Breast epithelium (tissue), 4 donors: ENCODE data around the gene PLCB3. TPM values are rescaled to one million over a fixed set of nuclear protein-coding genes. Genes with fewer than 3 reads are reported as not detected.
A peak's percentile ranks its signal among the peaks of the same experiment; 100 is the strongest.

Source experiments
- DNase-seq, 2 donors: peaks; one replicate each; pipeline ENCODE4 v3.0.0-alpha.2; 2019; ENCODE audit warnings: low spot score in 2 of 2
- H3K27ac ChIP-seq, 2 donors: fragments of 200-600 bp; sonication (generic) in 1 of 2; one replicate each; pipeline ENCODE4 v1.5.1; 2016 to 2019; ENCODE audit warnings: mild to moderate bottlenecking in 1 of 2
- H3K27me3 ChIP-seq, 2 donors: fragments of 200-600 bp; sonication (generic) in 1 of 2; one replicate each; pipeline versions ENCODE4 v1.5.1 to v1.6.0; 2017 to 2019; ENCODE audit warnings: control low read depth in 1 of 2, mild to moderate bottlenecking in 1 of 2
- H3K36me3 ChIP-seq: fragments of 200-600 bp; one replicate; pipeline ENCODE4 v1.5.1; 2019
- H3K4me1 ChIP-seq, 2 donors: fragments of 200-600 bp; sonication (generic); one replicate each; pipeline ENCODE4 v1.5.1; 2016 to 2019; ENCODE audit warnings: control low read depth in 1 of 2
- H3K4me3 ChIP-seq, 3 donors: fragments of 200-600 bp; sonication (generic); 1 replicate in 2 of 3; 2 replicates in 1 of 3; pipeline ENCODE4 v1.5.1; 2016 to 2019; ENCODE audit warnings: mild to moderate bottlenecking in 3 of 3, moderate library complexity in 2 of 3
- H3K9me3 ChIP-seq, 2 donors: fragments of 200-600 bp; sonication (generic) in 1 of 2; one replicate each; pipeline ENCODE4 v1.5.1; 2016 to 2019; ENCODE audit warnings: control low read depth in 1 of 2
- POLR2A ChIP-seq: fragments of 450-650 bp; IDR thresholded peaks from one replicate; pipeline ENCODE4 v1.6.1; 2016; ENCODE audit warnings: antibody characterized with exemption, mild to moderate bottlenecking, moderate library complexity
- POLR2AphosphoS5 ChIP-seq, 3 donors: sonication (generic); formaldehyde crosslinking; IDR thresholded peaks; one replicate each; pipeline ENCODE4 v1.6.1; 2017; ENCODE audit warnings: antibody characterized with exemption in 3 of 3
- intact Hi-C: fragments of 100-400 bp; cut with DNase I; formaldehyde crosslinking; loops from one replicate; pipeline ENCODE4 v1.15.1; 2023; ENCODE audit warnings: low total_unique reads
- total RNA-seq, 3 donors: library from RNA; depleted of rRNA; stranded (reverse); fragments of >200 nt; gene quantifications; one replicate each; pipeline ENCODE4 v1.1.0, GENCODE V29; 2016
- TF ChIP-seq, protein P1 (sequence below), 3 donors: fragments of 450-650 bp; IDR thresholded peaks; one replicate each; pipeline ENCODE4 v1.5.1; 2016 to 2017; ENCODE audit warnings: antibody characterized with exemption in 3 of 3, mild to moderate bottlenecking in 3 of 3, moderate library complexity in 3 of 3

Gene PLCB3
- total RNA-seq, 3 donors from 2014 or later: 15.5 to 20.5 (median 19.0) TPM

DNA sequence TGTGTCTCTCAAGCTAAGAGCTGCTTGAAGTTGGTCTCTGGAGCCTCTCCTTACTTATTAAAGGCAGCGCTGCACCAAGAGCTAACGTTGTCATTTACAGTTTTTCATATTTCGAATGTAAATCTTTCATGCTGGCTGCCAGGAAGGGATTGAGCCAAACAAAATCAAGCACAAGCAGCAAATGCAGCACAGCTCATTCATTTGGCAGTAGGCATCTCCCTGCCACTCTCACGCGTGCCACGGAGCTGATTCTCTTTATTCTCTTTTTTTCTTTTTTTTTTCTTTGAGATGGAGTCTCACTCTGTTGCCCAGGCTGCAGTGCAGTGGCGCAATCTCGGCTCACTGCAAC lies 18.4 kb upstream of the PLCB3 start:
- no peak for DNase-seq
- Histone ChIP-seq H3K9me3 (no peaks in the 10 kb centered on the region), H3K27ac (no peak overlapping the region), H3K27me3 (no peaks in the 10 kb centered on the region), H3K36me3 (no peaks in the 10 kb centered on the region), H3K4me3 (no peak overlapping the region), H3K4me1 (peaks cover 8 to 16% of the 10 kb centered on the region in 2 donors)
- TF ChIP-seq POLR2A: no peak
- TF ChIP-seq, protein P1, sequence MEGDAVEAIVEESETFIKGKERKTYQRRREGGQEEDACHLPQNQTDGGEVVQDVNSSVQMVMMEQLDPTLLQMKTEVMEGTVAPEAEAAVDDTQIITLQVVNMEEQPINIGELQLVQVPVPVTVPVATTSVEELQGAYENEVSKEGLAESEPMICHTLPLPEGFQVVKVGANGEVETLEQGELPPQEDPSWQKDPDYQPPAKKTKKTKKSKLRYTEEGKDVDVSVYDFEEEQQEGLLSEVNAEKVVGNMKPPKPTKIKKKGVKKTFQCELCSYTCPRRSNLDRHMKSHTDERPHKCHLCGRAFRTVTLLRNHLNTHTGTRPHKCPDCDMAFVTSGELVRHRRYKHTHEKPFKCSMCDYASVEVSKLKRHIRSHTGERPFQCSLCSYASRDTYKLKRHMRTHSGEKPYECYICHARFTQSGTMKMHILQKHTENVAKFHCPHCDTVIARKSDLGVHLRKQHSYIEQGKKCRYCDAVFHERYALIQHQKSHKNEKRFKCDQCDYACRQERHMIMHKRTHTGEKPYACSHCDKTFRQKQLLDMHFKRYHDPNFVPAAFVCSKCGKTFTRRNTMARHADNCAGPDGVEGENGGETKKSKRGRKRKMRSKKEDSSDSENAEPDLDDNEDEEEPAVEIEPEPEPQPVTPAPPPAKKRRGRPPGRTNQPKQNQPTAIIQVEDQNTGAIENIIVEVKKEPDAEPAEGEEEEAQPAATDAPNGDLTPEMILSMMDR (IDR thresholded peaks at IDR 0.05): no peak
- no peak for TF ChIP-seq POLR2AphosphoS5 (IDR thresholded peaks at IDR 0.05)
- intact Hi-C loops: no loop called here

DNA sequence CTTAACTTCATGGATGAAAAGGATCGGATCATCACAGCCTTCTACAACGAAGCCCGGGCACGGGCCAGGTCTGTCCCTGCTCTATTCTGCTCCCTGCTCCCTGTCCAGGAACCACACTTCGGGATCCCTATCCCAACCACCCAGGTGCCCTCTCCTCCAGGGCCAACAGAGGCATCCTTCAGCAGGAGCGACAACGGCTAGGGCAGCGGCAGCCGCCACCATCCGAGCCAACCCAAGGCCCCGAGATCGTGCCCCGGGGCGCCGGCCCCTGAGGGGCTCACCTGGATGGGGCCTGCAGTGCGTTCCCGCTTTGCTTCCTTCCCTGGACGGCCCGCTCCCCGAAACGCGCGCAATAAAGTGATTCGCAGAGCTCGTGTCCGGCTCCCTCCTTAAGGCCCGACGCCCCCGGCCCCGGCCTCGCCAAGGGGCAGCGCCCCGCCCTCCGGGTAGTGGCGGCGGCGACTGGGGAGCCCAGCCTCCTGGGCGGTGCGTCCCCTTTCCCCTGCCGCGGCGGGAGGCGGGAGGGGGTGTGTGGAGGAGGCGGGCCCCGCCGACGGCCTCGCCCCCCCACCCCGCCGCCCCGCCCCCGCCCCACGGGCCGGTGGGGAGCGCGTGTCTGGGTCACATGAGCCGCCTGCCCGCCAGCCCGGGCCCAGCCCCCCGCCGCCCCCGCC lies 17.3 kb upstream of the PLCB3 start, which contains the start of gene VEGFB:
TSS of gene VEGFB (plus strand) at position 672 of the 674 bp plus-strand sequence. CDS start 250 bp downstream, outside the sequence.
- no peak for DNase-seq
- peak; percentile 24 for TF ChIP-seq POLR2A
- peak in 2 of 3 donors; percentile 20 to 32 for TF ChIP-seq POLR2AphosphoS5 (IDR thresholded peaks at IDR 0.05)
- TF ChIP-seq, protein P1 (IDR thresholded peaks at IDR 0.05): no peak
- H3K4me1 ChIP-seq: peaks cover 8 to 16% of the 10 kb centered on the region in 2 donors
- no peaks in the 10 kb centered on the region for H3K27me3 ChIP-seq
- H3K36me3 ChIP-seq: no peaks in the 10 kb centered on the region
- no peaks in the 10 kb centered on the region for H3K9me3 ChIP-seq
- peak within 1 kb of the TSS; percentile 78 to 94 for H3K27ac ChIP-seq
- H3K4me3 ChIP-seq: peak within 1 kb of the TSS; percentile 71 to 96 (median 75)
- intact Hi-C loops: no loop called here

DNA sequence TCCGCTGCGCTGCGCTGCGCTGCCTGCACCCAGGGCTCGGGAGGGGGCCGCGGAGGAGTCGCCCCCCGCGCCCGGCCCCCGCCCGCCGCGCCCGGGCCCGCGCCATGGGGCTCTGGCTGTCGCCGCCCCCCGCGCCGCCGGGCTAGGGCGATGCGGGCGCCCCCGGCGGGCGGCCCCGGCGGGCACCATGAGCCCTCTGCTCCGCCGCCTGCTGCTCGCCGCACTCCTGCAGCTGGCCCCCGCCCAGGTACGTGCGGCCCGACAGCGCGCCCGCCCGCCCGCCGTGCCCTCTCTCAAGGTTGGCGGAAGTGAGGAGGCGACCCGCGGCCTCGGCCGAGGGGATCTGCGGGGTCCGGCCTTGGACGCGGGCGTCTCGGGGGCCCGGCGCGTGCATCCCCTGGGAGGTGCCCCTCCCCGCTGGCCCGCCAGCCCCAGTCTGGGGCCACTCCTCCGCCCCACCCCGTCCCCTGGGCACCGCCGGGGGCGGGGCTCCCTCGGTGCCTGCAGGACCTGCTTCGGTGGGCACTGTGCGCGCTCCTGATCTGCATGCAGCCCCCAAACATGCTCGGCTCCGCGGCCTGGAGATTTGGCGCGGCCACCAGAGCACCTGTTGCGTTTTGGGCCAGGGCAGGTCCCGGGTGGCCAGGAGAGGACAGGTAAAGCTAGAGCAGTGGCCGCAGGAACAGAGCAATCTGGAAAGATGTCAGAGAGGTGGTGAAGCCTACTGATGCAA lies 16.5 kb upstream of the PLCB3 start:
- peaks cover 8 to 16% of the 10 kb centered on the region in 2 donors for H3K4me1 ChIP-seq
- intact Hi-C loops: no loop called here
- peak overlapping the region; percentile 78 to 94 for H3K27ac ChIP-seq
- peak overlapping the region; percentile 71 to 96 (median 75) for H3K4me3 ChIP-seq
- no peaks in the 10 kb centered on the region for H3K9me3 ChIP-seq
- H3K27me3 ChIP-seq: no peaks in the 10 kb centered on the region
- DNase-seq: no peak
- H3K36me3 ChIP-seq: no peaks in the 10 kb centered on the region
- no peak for TF ChIP-seq POLR2AphosphoS5 (IDR thresholded peaks at IDR 0.05)
- TF ChIP-seq, protein P1 (IDR thresholded peaks at IDR 0.05): no peak
- no peak for TF ChIP-seq POLR2A

DNA sequence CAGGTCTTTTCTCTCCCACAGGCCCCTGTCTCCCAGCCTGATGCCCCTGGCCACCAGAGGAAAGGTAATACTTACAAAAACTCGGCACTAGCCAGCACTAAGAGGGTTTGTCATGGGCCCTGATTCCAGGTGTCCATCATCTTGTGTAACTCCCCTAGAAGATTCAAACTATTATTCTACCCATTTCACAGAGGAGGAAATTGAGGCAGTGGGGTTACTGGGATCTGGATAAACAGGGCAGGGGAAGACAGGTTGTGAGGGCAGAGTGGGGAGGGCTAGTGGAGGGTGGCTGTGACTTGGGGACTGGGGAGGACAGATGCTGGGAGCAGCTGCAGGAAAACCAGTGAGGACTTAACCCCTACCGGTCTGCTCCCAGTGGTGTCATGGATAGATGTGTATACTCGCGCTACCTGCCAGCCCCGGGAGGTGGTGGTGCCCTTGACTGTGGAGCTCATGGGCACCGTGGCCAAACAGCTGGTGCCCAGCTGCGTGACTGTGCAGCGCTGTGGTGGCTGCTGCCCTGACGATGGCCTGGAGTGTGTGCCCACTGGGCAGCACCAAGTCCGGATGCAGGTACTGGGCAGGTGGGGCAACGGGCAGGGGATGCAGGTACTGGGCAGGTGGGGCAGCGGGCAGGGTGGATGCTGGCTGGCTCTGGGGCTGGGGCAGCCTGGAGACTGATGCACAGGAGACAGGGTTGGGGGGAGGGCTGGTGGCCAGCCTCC lies 15.7 kb upstream of the PLCB3 start:
- DNase-seq: no peak

DNA sequence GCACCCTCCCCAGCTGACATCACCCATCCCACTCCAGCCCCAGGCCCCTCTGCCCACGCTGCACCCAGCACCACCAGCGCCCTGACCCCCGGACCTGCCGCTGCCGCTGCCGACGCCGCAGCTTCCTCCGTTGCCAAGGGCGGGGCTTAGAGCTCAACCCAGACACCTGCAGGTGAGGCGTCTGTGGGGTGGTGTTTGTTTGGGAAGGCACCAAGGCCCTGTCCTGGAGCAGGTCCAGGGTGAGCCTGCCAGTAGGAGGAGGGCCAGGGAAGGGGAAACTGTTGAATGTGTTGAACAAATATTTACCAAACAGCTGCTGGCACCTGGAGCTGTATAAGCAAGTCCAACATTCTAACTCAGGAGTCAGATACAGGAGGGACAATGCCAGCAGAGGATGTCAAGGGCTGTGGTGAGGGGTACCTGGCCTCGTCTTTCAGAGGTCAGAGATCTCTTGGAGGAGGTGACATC lies 13.8 kb upstream of the PLCB3 start:
- Histone ChIP-seq H3K9me3 (no peaks in the 10 kb centered on the region), H3K36me3 (no peaks in the 10 kb centered on the region), H3K27ac (peak overlapping the region; percentile 61 to 100), H3K4me3 (peak overlapping the region in 2 of 3 donors; percentile 3 to 26), H3K4me1 (peaks cover 12 to 16% of the 10 kb centered on the region in 2 donors), H3K27me3 (no peaks in the 10 kb centered on the region)
- intact Hi-C loops: no loop called here
- peak; percentile 87 to 92 for DNase-seq
- peak in 1 of 3 donors; percentile 10 for TF ChIP-seq POLR2AphosphoS5 (IDR thresholded peaks at IDR 0.05)
- TF ChIP-seq, protein P1 (IDR thresholded peaks at IDR 0.05): no peak
- no peak for TF ChIP-seq POLR2A

More for the DNA sequence above, 15.7 kb upstream of the PLCB3 start:
- no peaks in the 10 kb centered on the region for H3K36me3 ChIP-seq
- H3K27ac ChIP-seq: peak overlapping the region; percentile 78 to 94
- no peak for TF ChIP-seq POLR2A
- no peaks in the 10 kb centered on the region for H3K27me3 ChIP-seq
- intact Hi-C loops: no loop called here
- H3K4me3 ChIP-seq: peak overlapping the region; percentile 71 to 96 (median 75)
- H3K4me1 ChIP-seq: peaks cover 12 to 16% of the 10 kb centered on the region in 2 donors
- H3K9me3 ChIP-seq: no peaks in the 10 kb centered on the region
